MM.1S (cell line): Measurements from ENCODE around the gene NDUFA8.

Experiments used
- EZH2 ChIP-seq: fragments of 300-600 bp; sonication (generic); optimal IDR thresholded peaks from 2 replicates; pipeline ENCODE3; 2017; ENCODE audit warnings: low read depth, mild to moderate bottlenecking, antibody characterized with exemption, low read length, mixed read lengths
- EZH2phosphoT487 ChIP-seq: fragments of 300-600 bp; sonication (generic); IDR thresholded peaks from 2 replicates; pipeline ENCODE4 v1.6.1; 2018; ENCODE audit warnings: antibody characterized with exemption, low read length
- TF ChIP-seq, protein P1 (sequence below): fragments of 300-600 bp; sonication (generic); IDR thresholded peaks from 2 replicates; pipeline ENCODE4 v1.5.1; 2016; ENCODE audit warnings: antibody characterized with exemption, low read length, mixed read lengths

DNA sequence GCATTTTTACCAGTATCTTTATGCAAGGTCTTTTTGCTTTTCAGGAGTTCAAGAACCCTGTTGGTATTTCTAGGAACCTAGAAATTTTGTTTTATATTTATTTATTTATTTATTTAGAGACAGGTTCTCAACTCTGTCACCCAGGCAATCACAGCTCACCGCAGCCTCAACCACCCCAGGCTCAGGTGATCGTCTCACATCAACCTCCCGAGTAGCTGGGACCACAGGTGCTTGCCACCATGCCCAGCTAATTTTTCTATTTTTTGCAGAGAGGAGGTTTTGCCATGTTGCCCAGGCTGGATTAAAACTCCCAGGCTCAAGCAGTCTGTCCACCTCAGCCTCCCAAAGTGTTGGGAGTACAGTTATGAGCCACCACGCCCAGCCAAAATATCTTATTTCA lies 36.3 kb upstream of the NDUFA8 start:
- TF ChIP-seq, protein P1, sequence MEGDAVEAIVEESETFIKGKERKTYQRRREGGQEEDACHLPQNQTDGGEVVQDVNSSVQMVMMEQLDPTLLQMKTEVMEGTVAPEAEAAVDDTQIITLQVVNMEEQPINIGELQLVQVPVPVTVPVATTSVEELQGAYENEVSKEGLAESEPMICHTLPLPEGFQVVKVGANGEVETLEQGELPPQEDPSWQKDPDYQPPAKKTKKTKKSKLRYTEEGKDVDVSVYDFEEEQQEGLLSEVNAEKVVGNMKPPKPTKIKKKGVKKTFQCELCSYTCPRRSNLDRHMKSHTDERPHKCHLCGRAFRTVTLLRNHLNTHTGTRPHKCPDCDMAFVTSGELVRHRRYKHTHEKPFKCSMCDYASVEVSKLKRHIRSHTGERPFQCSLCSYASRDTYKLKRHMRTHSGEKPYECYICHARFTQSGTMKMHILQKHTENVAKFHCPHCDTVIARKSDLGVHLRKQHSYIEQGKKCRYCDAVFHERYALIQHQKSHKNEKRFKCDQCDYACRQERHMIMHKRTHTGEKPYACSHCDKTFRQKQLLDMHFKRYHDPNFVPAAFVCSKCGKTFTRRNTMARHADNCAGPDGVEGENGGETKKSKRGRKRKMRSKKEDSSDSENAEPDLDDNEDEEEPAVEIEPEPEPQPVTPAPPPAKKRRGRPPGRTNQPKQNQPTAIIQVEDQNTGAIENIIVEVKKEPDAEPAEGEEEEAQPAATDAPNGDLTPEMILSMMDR = no peak
- no peak for TF ChIP-seq EZH2phosphoT487
- TF ChIP-seq EZH2 = no peak
